HL-60/S4 treated with retinoic acid at 250 ng/mL for 4 days and 3 days (cell line): ENCODE data around the gene TMEM247.

Source experiments
- in situ Hi-C: fragments of 300-500 bp; cut with MboI; formaldehyde crosslinking; loops from 2 replicates; pipeline ENCODE4 v1.7.0; 2022; ENCODE audit warnings: low sequenced_read_pairs

TMEM247 gene

GRCh38 chr2:46487667-46488335 is 8.4 kb downstream of the TMEM247 start:
- in situ Hi-C loops: no loop called here

- in situ Hi-C loops: no loop called here
These were observed 9.0 kb downstream of the TMEM247 start for GRCh38 chr2:46488389-46488788.

- in situ Hi-C loops: no loop called here
These were observed 10.2 kb downstream of the TMEM247 start for GRCh38 chr2:46489423-46490174.

GRCh38 chr2:46490521-46491141 is 11.3 kb downstream of the TMEM247 start:
- in situ Hi-C loops: no loop called here

GRCh38 chr2:46492301-46492700 is 12.9 kb downstream of the TMEM247 start:
- in situ Hi-C loops: no loop called here

GRCh38 chr2:46493241-46493970 is 14.0 kb downstream of the TMEM247 start:
- in situ Hi-C loops: no loop called here

GRCh38 chr2:46493971-46494250 is 14.5 kb downstream of the TMEM247 start:
- in situ Hi-C loops: no loop called here

GRCh38 chr2:46494596-46494995 is 15.2 kb downstream of the TMEM247 start:
- in situ Hi-C loops: no loop called here

- in situ Hi-C loops: no loop called here
These were observed 16.1 kb downstream of the TMEM247 start for GRCh38 chr2:46495231-46496030.

- in situ Hi-C loops: no loop called here
These were observed 18.4 kb downstream of the TMEM247 start for GRCh38 chr2:46497766-46498165.

GRCh38 chr2:46498681-46499080 is 19.3 kb downstream of the TMEM247 start:
- in situ Hi-C loops: no loop called here

GRCh38 chr2:46499392-46499785 is 20.0 kb downstream of the TMEM247 start:
- in situ Hi-C loops: no loop called here

GRCh38 chr2:46500801-46501200 is 21.4 kb downstream of the TMEM247 start:
- in situ Hi-C loops: no loop called here

- in situ Hi-C loops: no loop called here
These were observed 23.0 kb downstream of the TMEM247 start for GRCh38 chr2:46502291-46502885.

- in situ Hi-C loops: no loop called here
These were observed 24.3 kb downstream of the TMEM247 start for GRCh38 chr2:46503686-46504085.

GRCh38 chr2:46504221-46504620 is 24.9 kb downstream of the TMEM247 start:
- in situ Hi-C loops: no loop called here

- in situ Hi-C loops: no loop called here
These were observed 25.5 kb downstream of the TMEM247 start for GRCh38 chr2:46504685-46505471.

GRCh38 chr2:46505472-46505783 is 26.1 kb downstream of the TMEM247 start:
- in situ Hi-C loops: no loop called here

- in situ Hi-C loops: no loop called here
These were observed 26.9 kb downstream of the TMEM247 start for GRCh38 chr2:46506131-46506706.
